A549 (cell line): ENCODE measurements around the gene DYNC1LI2. TPM values are rescaled to one million over a fixed set of nuclear protein-coding genes. Genes with fewer than 3 reads are reported as not detected.

Experiments used
- ATAC-seq, 2 experiments: fragments of 200-7000 bp in 1 of 2; fragments of >200 bp in 1 of 2; cut with Nextera tagmentation in 1 of 2; cut with Tn5 transposase in 1 of 2; 3 replicates each; pipeline versions ENCODE4 v1.8.0 to v1.9.1; 2018 to 2020; ENCODE audit warnings: mild to moderate bottlenecking in 1 of 2, moderate library complexity in 1 of 2
- CTCF ChIA-PET: fragments of 300-600 bp; sonication (Branson Sonifier 250); formaldehyde crosslinking; extraction: SDS; loops from one replicate; lab custom pipeline; 2021; ENCODE audit warnings: antibody characterized with exemption, inconsistent platforms; lab: Yijun Ruan, JAX
- POLR2A ChIA-PET: fragments of 350-600 bp; formaldehyde crosslinking; extraction: SDS; loops from one replicate; lab custom pipeline; 2021; ENCODE audit warnings: antibody characterized with exemption, inconsistent platforms; lab: Yijun Ruan, JAX
- DNase-seq, 2 experiments: peaks; one replicate each; pipeline versions ENCODE4 v3.0.0 to v3.0.0-alpha.2; 2011 to 2016; ENCODE audit warnings: low read depth in 1 of 2, low spot score in 1 of 2
- FAIRE-seq: peaks from 2 replicates; lab custom pipeline; 2011; peaks lifted over from hg19 to GRCh38; lab: Jason Lieb, UNC
- H3K27ac ChIP-seq, 2 experiments: fragments of >200 bp; sonication (Bioruptor Twin); formaldehyde crosslinking; 3 replicates each; pipeline ENCODE4 v1.5.1; 2016 to 2017
- H3K4me1 ChIP-seq: fragments of >200 bp; sonication (Bioruptor Twin); formaldehyde crosslinking; 3 replicates; pipeline ENCODE4 v1.6.1; 2016
- H3K4me2 ChIP-seq: fragments of >200 bp; sonication (Bioruptor Twin); formaldehyde crosslinking; 3 replicates; pipeline ENCODE4 v1.6.1; 2016
- H3K4me3 ChIP-seq: fragments of >200 bp; sonication (Bioruptor Twin); formaldehyde crosslinking; 3 replicates; pipeline ENCODE4 v1.5.1; 2016
- H3K9me3 ChIP-seq: fragments of >200 bp; sonication (Bioruptor Twin); formaldehyde crosslinking; 3 replicates; pipeline ENCODE4 v1.6.1; 2016
- BHLHE40 ChIP-seq: IDR thresholded peaks from 2 replicates; pipeline ENCODE4 v1.6.1; 2012; ENCODE audit warnings: low read depth, low read length, inconsistent platforms
- CBX8 ChIP-seq: fragments of 200-600 bp; sonication (generic); IDR thresholded peaks from 2 replicates; pipeline ENCODE4 v1.6.1; 2016
- CEBPB ChIP-seq, 2 experiments: fragments of >200 bp in 1 of 2; sonication (Bioruptor Twin) in 1 of 2; formaldehyde crosslinking in 1 of 2; IDR thresholded peaks; 2 replicates each; pipeline ENCODE4 v1.6.1; 2012 to 2016
- CHD2 ChIP-seq: fragments of 150-350 bp; IDR thresholded peaks from 2 replicates; pipeline ENCODE4 v1.6.1; 2014; ENCODE audit warnings: low read length; ENCODE audit not compliant: partially characterized antibody
- CHD4 ChIP-seq: fragments of 200-600 bp; sonication (generic); IDR thresholded peaks from 2 replicates; pipeline ENCODE4 v1.6.1; 2016; ENCODE audit warnings: antibody characterized with exemption, mild to moderate bottlenecking, borderline replicate concordance
- E2F6 ChIP-seq: IDR thresholded peaks from 2 replicates; pipeline ENCODE4 v1.6.1; 2012; ENCODE audit warnings: low read depth, borderline replicate concordance
- EHF ChIP-seq: fragments of 250-450 bp; sonication (Bioruptor Pico); IDR thresholded peaks from 2 replicates; pipeline ENCODE4 v1.5.0; 2020; ENCODE audit warnings: mild to moderate bottlenecking
- EHMT2 ChIP-seq: fragments of 200-600 bp; sonication (generic); IDR thresholded peaks from 2 replicates; pipeline ENCODE4 v1.6.1; 2016; ENCODE audit warnings: antibody characterized with exemption, low read depth, mild to moderate bottlenecking, moderate library complexity
- FOSL2 ChIP-seq, 2 experiments: fragments of 450-650 bp in 1 of 2; fragments of >200 bp in 1 of 2; sonication (Bioruptor Twin) in 1 of 2; formaldehyde crosslinking; IDR thresholded peaks; 2 replicates each; pipeline versions ENCODE4 v1.5.0 to v1.6.1; 2016 to 2020; ENCODE audit warnings: mild to moderate bottlenecking in 1 of 2, moderate library complexity in 1 of 2
- HEYL ChIP-seq: fragments of 250-450 bp; sonication (Bioruptor Pico); IDR thresholded peaks from 2 replicates; pipeline ENCODE4 v1.8.0; 2021; ENCODE audit warnings: mild to moderate bottlenecking, moderate library complexity
- HOXB13 ChIP-seq: fragments of 250-450 bp; sonication (Bioruptor Pico); IDR thresholded peaks from 2 replicates; pipeline ENCODE4 v1.5.0; 2020; ENCODE audit warnings: low read depth, mild to moderate bottlenecking, moderate library complexity
- KDM1A ChIP-seq: fragments of 200-600 bp; sonication (generic); IDR thresholded peaks from 2 replicates; pipeline ENCODE4 v1.6.1; 2016; ENCODE audit warnings: low read depth, mild to moderate bottlenecking
- MAFK ChIP-seq: fragments of 450-650 bp; IDR thresholded peaks from 2 replicates; pipeline ENCODE4 v1.6.1; 2014; ENCODE audit not compliant: partially characterized antibody
- MAX ChIP-seq: IDR thresholded peaks from 2 replicates; pipeline ENCODE4 v1.6.1; 2012
- NFE2L2 ChIP-seq: fragments of 150-350 bp; conservative IDR thresholded peaks from 2 replicates; pipeline ENCODE4 v1.6.1; 2014; ENCODE audit warnings: low read length
- NPAS2 ChIP-seq: fragments of 250-450 bp; sonication (Bioruptor Pico); IDR thresholded peaks from 2 replicates; pipeline ENCODE4 v1.8.0; 2022; ENCODE audit warnings: mild to moderate bottlenecking, moderate library complexity, borderline replicate concordance
- NR3C1 ChIP-seq: fragments of >200 bp; sonication (Bioruptor Twin); formaldehyde crosslinking; IDR thresholded peaks from 3 replicates; pipeline ENCODE4 v1.6.1; 2017
- PBX3 ChIP-seq: IDR thresholded peaks from 2 replicates; pipeline ENCODE4 v1.6.1; 2012
- POLR2A ChIP-seq: IDR thresholded peaks from 2 replicates; pipeline ENCODE4 v1.6.1; 2012; ENCODE audit warnings: mild to moderate bottlenecking, low read length
- POLR2AphosphoS2 ChIP-seq: conservative IDR thresholded peaks from 2 replicates; pipeline ENCODE4 v1.6.1; 2012; ENCODE audit warnings: low read length, improper control_type of control experiment, inconsistent platforms
- RAD21 ChIP-seq, 2 experiments: fragments of >200 bp in 1 of 2; sonication (Bioruptor Twin) in 1 of 2; formaldehyde crosslinking in 1 of 2; IDR thresholded peaks in 1 of 2; conservative IDR thresholded peaks in 1 of 2; 2 replicates in 1 of 2; 3 replicates in 1 of 2; pipeline ENCODE4 v1.6.1; 2012 to 2018; ENCODE audit warnings: inconsistent platforms in 1 of 2
- RARB ChIP-seq: fragments of 250-450 bp; sonication (Bioruptor Pico); IDR thresholded peaks from 2 replicates; pipeline ENCODE4 v1.8.0; 2021; ENCODE audit warnings: mild to moderate bottlenecking, moderate library complexity
- RCOR1 ChIP-seq: fragments of 150-350 bp; IDR thresholded peaks from 2 replicates; pipeline ENCODE4 v1.6.1; 2014; ENCODE audit warnings: antibody characterized with exemption, low read length, low read depth
- RNF2 ChIP-seq: fragments of 200-600 bp; sonication (generic); IDR thresholded peaks from 2 replicates; pipeline ENCODE4 v1.6.1; 2016; ENCODE audit warnings: low read depth, mild to moderate bottlenecking, antibody characterized with exemption, moderate library complexity, borderline replicate concordance
- SMC3 ChIP-seq: fragments of >200 bp; sonication (Bioruptor Twin); formaldehyde crosslinking; IDR thresholded peaks from 3 replicates; pipeline ENCODE4 v1.6.1; 2018; ENCODE audit warnings: inconsistent platforms
- TP53 ChIP-seq: fragments of 250-450 bp; sonication (Bioruptor Pico); IDR thresholded peaks from 2 replicates; pipeline ENCODE4 v1.5.0; 2021; ENCODE audit warnings: mild to moderate bottlenecking, moderate library complexity
- ZC3H11A ChIP-seq: fragments of 450-650 bp; IDR thresholded peaks from 2 replicates; pipeline ENCODE4 v1.6.1; 2014; ENCODE audit warnings: antibody characterized with exemption, mild to moderate bottlenecking
- ZFP36 ChIP-seq: fragments of 450-650 bp; IDR thresholded peaks from 2 replicates; pipeline ENCODE4 v1.6.1; 2014; ENCODE audit warnings: borderline replicate concordance; ENCODE audit not compliant: partially characterized antibody
- ZNF302 ChIP-seq: fragments of 250-450 bp; sonication (Bioruptor Pico); IDR thresholded peaks from 2 replicates; pipeline ENCODE4 v1.9.0; 2021; ENCODE audit warnings: inconsistent platforms, mild to moderate bottlenecking, moderate library complexity
- ZSCAN20 ChIP-seq: fragments of 250-450 bp; sonication (Bioruptor Pico); IDR thresholded peaks from 2 replicates; pipeline ENCODE4 v1.8.0; 2022; ENCODE audit warnings: mild to moderate bottlenecking, moderate library complexity
- WGBS: methylation state at CpG from one replicate; pipeline ENCODE4 v1.1.6; 2017; ENCODE audit errors: missing lambda C conversion rate; 5-methylcytosine and 5-hydroxymethylcytosine counted together
- polyA plus RNA-seq, 4 experiments: library from polyadenylated mRNA; depleted of rRNA in 3 of 4; stranded (reverse); fragments of >200 nt; fragmentation: RNase III in 1 of 4; extraction: RNeasy Plus Mini Kit Qiagen cat#74134 plus additional on column Dnase treatment in 1 of 4; gene quantifications; 2 replicates in 3 of 4; 3 replicates in 1 of 4; pipeline ENCODE4 v1.2.3, GENCODE V29; 2011 to 2017

Gene DYNC1LI2
- polyA plus RNA-seq, 2 of the 4 experiments (the other 2 are of a cell fraction) = 96.5 to 112 TPM

- FAIRE-seq = no peak
- no peak overlapping the region for H3K4me3 ChIP-seq
- H3K4me2 ChIP-seq = no peak overlapping the region
- peaks cover 12% of the 10 kb centered on the region for H3K4me1 ChIP-seq
- ATAC-seq = no peak
- CTCF ChIA-PET = interaction anchor here (0.7 to 1.2 kb wide), 4 partner anchors 9 to 168 kb away, joined by 3 to 6 read pairs (median 4); no protein-coding TSS in a partner anchor
- 32% methylated on average over 1 of the region's 1 CpG for WGBS
- no peaks in the 10 kb centered on the region for H3K9me3 ChIP-seq
- H3K27ac ChIP-seq = no peak overlapping the region
- no peak for TF ChIP-seq RAD21 (conservative IDR thresholded peaks at IDR 0.05 in 1 of 2, IDR thresholded peaks at IDR 0.05 in 1 of 2)
- no peak for TF ChIP-seq NFE2L2
- TF ChIP-seq EHMT2 = no peak
- no peak for TF ChIP-seq RCOR1
- TF ChIP-seq PBX3 = no peak
- TF ChIP-seq TP53 (CRISPR knock-in tag) = no peak
- POLR2A ChIA-PET = no interaction called here
- DNase-seq = no peak
Observed at GRCh38 chr16:66699898-66700297, 51.5 kb downstream of the DYNC1LI2 start.

- FAIRE-seq (no peak), ATAC-seq (no peak), DNase-seq (no peak)
- CTCF ChIA-PET = interaction anchor here (0.8 to 4.8 kb wide), 12 partner anchors 12 to 292 kb away, joined by 3 to 19 read pairs (median 5); partner anchors contain the start of gene DYNC1LI2
- Histone ChIP-seq H3K4me2 (no peak overlapping the region), H3K4me3 (no peak overlapping the region), H3K4me1 (peaks cover 22% of the 10 kb centered on the region), H3K9me3 (no peaks in the 10 kb centered on the region), H3K27ac (no peak overlapping the region)
- POLR2A ChIA-PET = no interaction called here
- TF ChIP-seq CHD4 = no peak
- TF ChIP-seq CBX8 = no peak
- no peak for TF ChIP-seq NPAS2
- no peak for TF ChIP-seq RNF2
- no peak for TF ChIP-seq ZNF302
- TF ChIP-seq HOXB13 (CRISPR knock-in tag) = no peak
- 87% methylated on average over 7 of the region's 7 CpGs for WGBS
Observed at GRCh38 chr16:66698046-66698445, 53.4 kb downstream of the DYNC1LI2 start.

GRCh38 chr16:66696669-66697630, 54.5 kb downstream of the DYNC1LI2 start, which contains the start of gene CMTM4:
CMTM4 (minus strand) TSS chr16:66696743; CDS start chr16:66696525, 218 bp downstream.
- CTCF ChIA-PET = interaction anchor here (0.7 to 4.8 kb wide), 13 partner anchors 13 to 291 kb away, joined by 3 to 19 read pairs (median 4); partner anchors contain the start of genes CMTM3 and DYNC1LI2
- ATAC-seq (peak; percentile 89 to 93), DNase-seq (peak; percentile 81 to 84), FAIRE-seq (no peak)
- Histone ChIP-seq H3K9me3 (no peaks in the 10 kb centered on the region), H3K4me1 (peaks cover 29% of the 10 kb centered on the region), H3K4me2 (peak within 1 kb of the TSS; percentile 88), H3K4me3 (peak within 1 kb of the TSS; percentile 79), H3K27ac (peak within 1 kb of the TSS; percentile 79 to 93)
- POLR2A ChIA-PET = no interaction called here
- WGBS = 15% methylated on average over 24 of the region's 84 CpGs
- TF ChIP-seq EHMT2 (no peak), KDM1A (no peak), POLR2AphosphoS2 (no peak), RARB (CRISPR knock-in tag) (no peak), HOXB13 (CRISPR knock-in tag) (no peak), CHD2 (no peak), SMC3 (0 out of 3 replicates have a peak, but pooled peaks have one; percentile 31), NPAS2 (no peak), MAFK (no peak), BHLHE40 (no peak), NFE2L2 (no peak), EHF (no peak), E2F6 (no peak), MAX (peak; percentile 34; the same call in 1 of the 2 replicates), ZFP36 (no peak), RAD21 (conservative IDR thresholded peaks at IDR 0.05 in 1 of 2, IDR thresholded peaks at IDR 0.05 in 1 of 2) (no peak), PBX3 (no peak), POLR2A (peak; percentile 25; the same call in 1 of the 2 replicates), TP53 (CRISPR knock-in tag) (no peak), CEBPB (IDR thresholded peaks at IDR 0.05) (no peak), ZC3H11A (no peak), FOSL2 (IDR thresholded peaks at IDR 0.05) (no peak), FOSL2 (CRISPR knock-in tag; IDR thresholded peaks at IDR 0.05) (no peak), ZSCAN20 (no peak), HEYL (CRISPR knock-in tag) (no peak), NR3C1 (no peak)
